ENCODE measurements around the gene ENPP1. TPM values are rescaled to one million over a fixed set of nuclear protein-coding genes. Genes with fewer than 3 reads are reported as not detected.

The ENPP1 gene
- total and polyA plus RNA-seq, 2 experiments from 2014 or later = 34.2 to 53.7 TPM

- in situ Hi-C loops (cut with MboI) = no loop called here
Observed at GRCh38 chr6:131846905-131847304, 39.1 kb downstream of the ENPP1 start.

GRCh38 chr6:131849799-131850198, 42.0 kb downstream of the ENPP1 start:
- no peaks in the 10 kb centered on the region for H3K9me3 ChIP-seq (ENCODE audit: low read depth)
- H4K20me1 ChIP-seq (ENCODE audit: insufficient read depth) = no peaks in the 10 kb centered on the region
- peaks cover 13% of the 10 kb centered on the region; the same call in 1 of the 2 replicates for H3K36me3 ChIP-seq (ENCODE audit: low read depth)
- peaks cover 12% of the 10 kb centered on the region for H3F3A ChIP-seq (ENCODE audit: insufficient read depth)
- H3K9me2 ChIP-seq (ENCODE audit: insufficient read depth) = no peaks in the 10 kb centered on the region
- DNase-seq = no peak
- WGBS, 2 experiments (ENCODE audit: low coverage in 1 of 2, low lambda C conversion rate in 2 of 2, missing lambda C conversion rate in 2 of 2) = 88 to 90% methylated on average over 6 of the region's 6 CpGs
- no peak overlapping the region for H3K4me3 ChIP-seq
- H3K27ac ChIP-seq = no peak overlapping the region
- H3K4me2 ChIP-seq (ENCODE audit: unreplicated experiment) = no peak overlapping the region
- H3K27me3 ChIP-seq (replicated peaks; ENCODE audit: insufficient read depth) = no peaks in the 10 kb centered on the region
- in situ Hi-C loops (cut with MboI) = no loop called here
- peaks cover 11% of the 10 kb centered on the region; the same call in 1 of the 2 replicates for H3K79me2 ChIP-seq (ENCODE audit: insufficient read depth)
- no peaks in the 10 kb centered on the region for H3K4me1 ChIP-seq (ENCODE audit: insufficient read depth)
- no peak overlapping the region for H2AFZ ChIP-seq
- no peak overlapping the region for H3K9ac ChIP-seq
- TF ChIP-seq EZH2 (IDR thresholded peaks at IDR 0.05; ENCODE audit: insufficient read depth, poor library complexity, severe bottlenecking) (no peak), EZH2phosphoT487 (IDR thresholded peaks at IDR 0.05; ENCODE audit: insufficient read depth, low read depth) (no peak)

More at GRCh38 chr6:131846905-131847304, 39.1 kb downstream of the ENPP1 start:
- Histone ChIP-seq H3K9me2 (ENCODE audit: insufficient read depth) (no peaks in the 10 kb centered on the region), H3K36me3 (ENCODE audit: low read depth) (peaks cover 6% of the 10 kb centered on the region; the same call in 1 of the 2 replicates), H3K4me2 (ENCODE audit: unreplicated experiment) (no peak overlapping the region), H3K27ac (no peak overlapping the region), H4K20me1 (ENCODE audit: insufficient read depth) (no peaks in the 10 kb centered on the region), H3K9me3 (ENCODE audit: low read depth) (no peaks in the 10 kb centered on the region), H3F3A (ENCODE audit: insufficient read depth) (peaks cover 9% of the 10 kb centered on the region), H3K4me3 (no peak overlapping the region), H3K4me1 (ENCODE audit: insufficient read depth) (no peaks in the 10 kb centered on the region), H3K79me2 (ENCODE audit: insufficient read depth) (peaks cover 16% of the 10 kb centered on the region; the same call in 1 of the 2 replicates), H2AFZ (no peak overlapping the region), H3K27me3 (replicated peaks; ENCODE audit: insufficient read depth) (no peaks in the 10 kb centered on the region), H3K9ac (no peak overlapping the region)
- no peak for TF ChIP-seq EZH2phosphoT487 (IDR thresholded peaks at IDR 0.05; ENCODE audit: insufficient read depth, low read depth)
- TF ChIP-seq EZH2 (IDR thresholded peaks at IDR 0.05; ENCODE audit: insufficient read depth, poor library complexity, severe bottlenecking) = no peak
- DNase-seq = no peak
- WGBS, 2 experiments (ENCODE audit: low coverage in 1 of 2, low lambda C conversion rate in 2 of 2, missing lambda C conversion rate in 2 of 2) = 80 to 90% methylated on average over 2 of the region's 2 CpGs

GRCh38 chr6:131851049-131851769, 43.4 kb downstream of the ENPP1 start:
- in situ Hi-C loops (cut with MboI) = no loop called here
- Histone ChIP-seq H3K4me2 (ENCODE audit: unreplicated experiment) (no peak overlapping the region), H2AFZ (no peak overlapping the region), H3F3A (ENCODE audit: insufficient read depth) (peaks cover 15% of the 10 kb centered on the region), H3K27ac (no peak overlapping the region), H3K27me3 (replicated peaks; ENCODE audit: insufficient read depth) (no peaks in the 10 kb centered on the region), H3K9ac (no peak overlapping the region), H3K9me3 (ENCODE audit: low read depth) (no peaks in the 10 kb centered on the region), H4K20me1 (ENCODE audit: insufficient read depth) (no peaks in the 10 kb centered on the region), H3K36me3 (ENCODE audit: low read depth) (peaks cover 25% of the 10 kb centered on the region), H3K4me1 (ENCODE audit: insufficient read depth) (no peaks in the 10 kb centered on the region), H3K9me2 (ENCODE audit: insufficient read depth) (no peaks in the 10 kb centered on the region), H3K4me3 (no peak overlapping the region), H3K79me2 (ENCODE audit: insufficient read depth) (peaks cover 3% of the 10 kb centered on the region; the same call in 1 of the 2 replicates)
- WGBS, 2 experiments (ENCODE audit: low coverage in 1 of 2, low lambda C conversion rate in 2 of 2, missing lambda C conversion rate in 2 of 2) = 96 to 97% methylated on average over 8 of the region's 8 CpGs
- DNase-seq = no peak
- TF ChIP-seq EZH2 (IDR thresholded peaks at IDR 0.05; ENCODE audit: insufficient read depth, poor library complexity, severe bottlenecking) (no peak), EZH2phosphoT487 (IDR thresholded peaks at IDR 0.05; ENCODE audit: insufficient read depth, low read depth) (no peak)

GRCh38 chr6:131852200-131852599, 44.4 kb downstream of the ENPP1 start:
- Histone ChIP-seq H3K4me2 (ENCODE audit: unreplicated experiment) (no peak overlapping the region), H3K36me3 (ENCODE audit: low read depth) (peaks cover 25% of the 10 kb centered on the region), H4K20me1 (ENCODE audit: insufficient read depth) (no peaks in the 10 kb centered on the region), H3K9ac (no peak overlapping the region), H3K9me2 (ENCODE audit: insufficient read depth) (no peaks in the 10 kb centered on the region), H2AFZ (no peak overlapping the region), H3K27ac (no peak overlapping the region), H3K4me3 (no peak overlapping the region), H3K27me3 (replicated peaks; ENCODE audit: insufficient read depth) (no peaks in the 10 kb centered on the region), H3K4me1 (ENCODE audit: insufficient read depth) (no peaks in the 10 kb centered on the region), H3K9me3 (ENCODE audit: low read depth) (no peaks in the 10 kb centered on the region), H3F3A (ENCODE audit: insufficient read depth) (peaks cover 15% of the 10 kb centered on the region), H3K79me2 (ENCODE audit: insufficient read depth) (no peaks in the 10 kb centered on the region)
- no peak for DNase-seq
- in situ Hi-C loops (cut with MboI) = no loop called here
- no peak for TF ChIP-seq EZH2phosphoT487 (IDR thresholded peaks at IDR 0.05; ENCODE audit: insufficient read depth, low read depth)
- TF ChIP-seq EZH2 (IDR thresholded peaks at IDR 0.05; ENCODE audit: insufficient read depth, poor library complexity, severe bottlenecking) = no peak
